GM19023 (cell line): ENCODE results near the gene NUCB2.

ENCODE experiments used
- ATAC-seq: cut with Tn5 transposase; IDR thresholded peaks from one replicate; pipeline ENCODE4 v1.9.1; 2021; ENCODE audit warnings: mild to moderate bottlenecking, moderate library complexity; ENCODE audit not compliant: unreplicated experiment

NUCB2 gene

GRCh38 chr11:17328871-17329494, 52.4 kb downstream of the NUCB2 start:
- ATAC-seq: no peak

- ATAC-seq: no peak
Observed at GRCh38 chr11:17331669-17332068, 55.1 kb downstream of the NUCB2 start.

- no peak for ATAC-seq
Observed at GRCh38 chr11:17333799-17334586, 57.5 kb downstream of the NUCB2 start.

GRCh38 chr11:17343257-17343656, 66.7 kb downstream of the NUCB2 start:
- ATAC-seq: no peak

GRCh38 chr11:17343907-17344306, 67.4 kb downstream of the NUCB2 start:
- no peak for ATAC-seq

GRCh38 chr11:17347676-17348075, 71.1 kb downstream of the NUCB2 start:
- ATAC-seq: no peak

- no peak for ATAC-seq
Observed at GRCh38 chr11:17350455-17351171, 74.1 kb downstream of the NUCB2 start.

- no peak for ATAC-seq
Observed at GRCh38 chr11:17351172-17351509, 74.6 kb downstream of the NUCB2 start.

- no peak for ATAC-seq
Observed at GRCh38 chr11:17351510-17352176, 75.1 kb downstream of the NUCB2 start, which contains the start of gene NCR3LG1. Gene NCR3LG1, plus strand, starts transcription at chr11:17351800. Its CDS starts 170 bp downstream, at chr11:17351970.

- peak; percentile 51 for ATAC-seq
Observed at GRCh38 chr11:17352950-17353820, 76.6 kb downstream of the NUCB2 start.

GRCh38 chr11:17353821-17354600, 77.5 kb downstream of the NUCB2 start:
- ATAC-seq: no peak

- no peak for ATAC-seq
Observed at GRCh38 chr11:17354601-17354991, 78.1 kb downstream of the NUCB2 start.

GRCh38 chr11:17366495-17366894, 90.0 kb downstream of the NUCB2 start:
- ATAC-seq: no peak

- no peak for ATAC-seq
Observed at GRCh38 chr11:17368551-17368950, 92.0 kb downstream of the NUCB2 start.

GRCh38 chr11:17369094-17369493, 92.6 kb downstream of the NUCB2 start:
- ATAC-seq: no peak

GRCh38 chr11:17369684-17370243, 93.2 kb downstream of the NUCB2 start:
- no peak for ATAC-seq

GRCh38 chr11:17371614-17372013, 95.1 kb downstream of the NUCB2 start:
- ATAC-seq: no peak

GRCh38 chr11:17375547-17375946, 99.0 kb downstream of the NUCB2 start:
- no peak for ATAC-seq

- no peak for ATAC-seq
Observed at GRCh38 chr11:17376493-17376892, 100.0 kb downstream of the NUCB2 start.
